ENCODE data around the gene INSRR.

DNA sequence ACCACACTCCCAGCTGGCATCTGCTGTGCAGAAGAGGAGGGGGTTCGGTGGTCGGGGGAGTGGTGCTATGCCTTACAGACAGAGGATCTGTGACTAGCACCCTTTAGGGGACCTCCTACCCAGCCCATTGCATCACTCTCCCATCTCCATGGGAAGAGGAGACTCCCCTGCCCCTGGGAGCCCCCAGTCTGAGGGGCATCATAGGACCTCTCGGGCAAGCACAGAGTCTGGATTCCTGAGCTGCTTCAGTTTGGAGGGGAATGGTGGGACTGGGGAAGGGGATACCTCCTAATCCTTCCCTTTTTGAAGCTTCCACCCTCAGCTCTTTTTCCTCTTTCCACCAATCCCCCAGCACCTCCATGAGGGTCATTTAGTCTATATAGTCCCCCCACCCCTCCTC is 1.4 kb downstream of the INSRR start:
- TF ChIP-seq, protein P1, sequence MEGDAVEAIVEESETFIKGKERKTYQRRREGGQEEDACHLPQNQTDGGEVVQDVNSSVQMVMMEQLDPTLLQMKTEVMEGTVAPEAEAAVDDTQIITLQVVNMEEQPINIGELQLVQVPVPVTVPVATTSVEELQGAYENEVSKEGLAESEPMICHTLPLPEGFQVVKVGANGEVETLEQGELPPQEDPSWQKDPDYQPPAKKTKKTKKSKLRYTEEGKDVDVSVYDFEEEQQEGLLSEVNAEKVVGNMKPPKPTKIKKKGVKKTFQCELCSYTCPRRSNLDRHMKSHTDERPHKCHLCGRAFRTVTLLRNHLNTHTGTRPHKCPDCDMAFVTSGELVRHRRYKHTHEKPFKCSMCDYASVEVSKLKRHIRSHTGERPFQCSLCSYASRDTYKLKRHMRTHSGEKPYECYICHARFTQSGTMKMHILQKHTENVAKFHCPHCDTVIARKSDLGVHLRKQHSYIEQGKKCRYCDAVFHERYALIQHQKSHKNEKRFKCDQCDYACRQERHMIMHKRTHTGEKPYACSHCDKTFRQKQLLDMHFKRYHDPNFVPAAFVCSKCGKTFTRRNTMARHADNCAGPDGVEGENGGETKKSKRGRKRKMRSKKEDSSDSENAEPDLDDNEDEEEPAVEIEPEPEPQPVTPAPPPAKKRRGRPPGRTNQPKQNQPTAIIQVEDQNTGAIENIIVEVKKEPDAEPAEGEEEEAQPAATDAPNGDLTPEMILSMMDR (IDR thresholded peaks at IDR 0.05) = no peak
- TF ChIP-seq SIN3A (IDR thresholded peaks at IDR 0.05; ENCODE audit: borderline replicate concordance, insufficient read depth, low read depth, low read length) = no peak
